ELF-1 (cell line): Measurements from ENCODE around the gene SLC6A12.
"Not testable (repeated sequence)": the region's sequence is repeated elsewhere in the genome, so short reads cannot be mapped to it uniquely, and the experiment has no call there.

Experiments used
- DNase-seq: peaks from one replicate; pipeline ENCODE4 v3.0.0-alpha.2; 2016; ENCODE audit warnings: low read depth, low spot score

The SLC6A12 gene

GRCh38 chr12:217029-217428 is 3.1 kb upstream of the SLC6A12 start:
- DNase-seq = not testable (repeated sequence)

GRCh38 chr12:215116-215515 is 1.2 kb upstream of the SLC6A12 start:
- no peak for DNase-seq

- DNase-seq = no peak
Measured at GRCh38 chr12:213527-213932, 427 bp downstream of the SLC6A12 start.

- DNase-seq = no peak
Measured at GRCh38 chr12:212715-213526, 1.0 kb downstream of the SLC6A12 start.

GRCh38 chr12:212415-212714 is 1.6 kb downstream of the SLC6A12 start:
- no peak for DNase-seq

GRCh38 chr12:211639-212414 is 2.1 kb downstream of the SLC6A12 start:
- DNase-seq = peak; percentile 62

GRCh38 chr12:211142-211465 is 2.9 kb downstream of the SLC6A12 start:
- DNase-seq = no peak

- no peak for DNase-seq
Measured at GRCh38 chr12:210277-211141, 3.4 kb downstream of the SLC6A12 start.

GRCh38 chr12:209851-210250 is 4.1 kb downstream of the SLC6A12 start:
- no peak for DNase-seq

GRCh38 chr12:209246-209645 is 4.7 kb downstream of the SLC6A12 start:
- DNase-seq = no peak

GRCh38 chr12:208813-209212 is 5.1 kb downstream of the SLC6A12 start:
- no peak for DNase-seq

GRCh38 chr12:207804-208203 is 6.2 kb downstream of the SLC6A12 start:
- DNase-seq = no peak

GRCh38 chr12:206746-207440 is 7.1 kb downstream of the SLC6A12 start:
- DNase-seq = no peak

GRCh38 chr12:205026-205425 is 8.9 kb downstream of the SLC6A12 start:
- DNase-seq = no peak

- DNase-seq = no peak
Measured at GRCh38 chr12:204261-204678, 9.7 kb downstream of the SLC6A12 start.

GRCh38 chr12:203462-204260 is 10.3 kb downstream of the SLC6A12 start:
- DNase-seq = no peak

GRCh38 chr12:203074-203461 is 10.9 kb downstream of the SLC6A12 start:
- no peak for DNase-seq

- DNase-seq = peak; percentile 55
Measured at GRCh38 chr12:202081-202731, 11.8 kb downstream of the SLC6A12 start.

- DNase-seq = no peak
Measured at GRCh38 chr12:201361-201760, 12.6 kb downstream of the SLC6A12 start.

GRCh38 chr12:198705-199104 is 15.3 kb downstream of the SLC6A12 start:
- DNase-seq = no peak
